ENCODE results near the gene REPS2. TPM values are rescaled to one million over a fixed set of nuclear protein-coding genes. Genes with fewer than 3 reads are reported as not detected.

Gene REPS2
- total RNA-seq, 1 donor from 2014 or later: 4.7 TPM

DNA sequence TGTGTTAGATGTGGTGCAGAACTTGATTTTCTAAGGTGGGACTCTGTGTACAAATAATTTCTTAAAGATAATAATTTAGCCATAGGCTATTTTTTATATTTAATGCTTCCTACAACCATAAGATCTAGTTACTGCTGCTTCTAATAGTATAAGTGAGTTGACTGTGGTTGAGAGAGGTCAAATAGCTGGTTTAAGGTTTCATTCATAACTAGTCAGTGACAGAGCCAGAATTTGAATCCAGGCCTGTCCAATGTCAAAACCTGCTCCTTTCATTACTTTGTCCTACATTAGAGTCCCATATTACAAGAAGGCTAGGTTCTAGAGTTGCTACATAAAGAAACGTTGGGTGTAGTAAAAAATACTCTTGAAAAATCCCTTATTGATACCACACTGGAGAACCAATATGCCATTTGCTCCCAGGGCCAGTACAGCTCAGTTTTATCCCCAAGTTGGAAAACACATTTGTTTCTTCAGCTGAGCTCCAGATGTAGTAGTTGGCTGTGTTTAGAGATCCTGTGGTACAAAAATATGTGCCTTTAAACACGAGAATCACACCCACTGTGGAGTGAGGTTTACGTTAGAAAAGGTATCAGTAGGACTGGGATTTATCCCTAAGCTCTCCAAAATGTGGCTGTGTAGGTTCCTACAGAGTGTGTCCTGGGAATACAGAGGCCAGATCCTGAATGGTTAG is 84.3 kb downstream of the REPS2 start:
- H3K4me1 ChIP-seq: peaks cover 0 to 9% of the 10 kb centered on the region in 2 donors
- TF ChIP-seq, protein P1, sequence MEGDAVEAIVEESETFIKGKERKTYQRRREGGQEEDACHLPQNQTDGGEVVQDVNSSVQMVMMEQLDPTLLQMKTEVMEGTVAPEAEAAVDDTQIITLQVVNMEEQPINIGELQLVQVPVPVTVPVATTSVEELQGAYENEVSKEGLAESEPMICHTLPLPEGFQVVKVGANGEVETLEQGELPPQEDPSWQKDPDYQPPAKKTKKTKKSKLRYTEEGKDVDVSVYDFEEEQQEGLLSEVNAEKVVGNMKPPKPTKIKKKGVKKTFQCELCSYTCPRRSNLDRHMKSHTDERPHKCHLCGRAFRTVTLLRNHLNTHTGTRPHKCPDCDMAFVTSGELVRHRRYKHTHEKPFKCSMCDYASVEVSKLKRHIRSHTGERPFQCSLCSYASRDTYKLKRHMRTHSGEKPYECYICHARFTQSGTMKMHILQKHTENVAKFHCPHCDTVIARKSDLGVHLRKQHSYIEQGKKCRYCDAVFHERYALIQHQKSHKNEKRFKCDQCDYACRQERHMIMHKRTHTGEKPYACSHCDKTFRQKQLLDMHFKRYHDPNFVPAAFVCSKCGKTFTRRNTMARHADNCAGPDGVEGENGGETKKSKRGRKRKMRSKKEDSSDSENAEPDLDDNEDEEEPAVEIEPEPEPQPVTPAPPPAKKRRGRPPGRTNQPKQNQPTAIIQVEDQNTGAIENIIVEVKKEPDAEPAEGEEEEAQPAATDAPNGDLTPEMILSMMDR (IDR thresholded peaks at IDR 0.05): no peak
- H3K9me3 ChIP-seq: no peaks in the 10 kb centered on the region
- no peaks in the 10 kb centered on the region for H3K36me3 ChIP-seq
- intact Hi-C loops (cut with DNase I): loop anchor here (5.0 kb wide), 2 partner anchors 47 to 203 kb away; no protein-coding TSS in a partner anchor
- no peak for DNase-seq (ENCODE audit: low spot score in 2 of 2)
- H3K4me3 ChIP-seq: no peak overlapping the region
- H3K27me3 ChIP-seq: no peaks in the 10 kb centered on the region
- H3K27ac ChIP-seq: peak overlapping the region; percentile 83 to 85

DNA sequence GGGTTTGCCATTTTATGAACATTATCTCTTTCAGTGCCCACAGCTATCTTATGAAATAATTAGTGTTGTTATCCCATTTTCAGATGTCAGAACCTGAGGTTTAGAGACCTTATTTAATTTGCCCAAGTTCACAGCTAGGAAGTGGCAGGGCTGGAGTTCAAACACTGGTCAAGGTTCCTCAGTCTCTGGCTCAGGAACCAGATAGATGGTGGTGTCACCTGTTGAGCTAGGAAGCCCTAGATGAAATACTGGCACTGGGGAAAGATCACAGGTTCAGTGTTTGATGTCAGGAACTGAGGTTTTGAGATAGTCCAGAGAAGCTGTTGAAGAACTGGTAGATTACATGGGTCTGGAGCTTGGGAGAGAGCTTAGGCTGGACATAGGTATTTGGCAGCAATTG is 85.4 kb downstream of the REPS2 start:
- no peaks in the 10 kb centered on the region for H3K36me3 ChIP-seq
- TF ChIP-seq, protein P1 (IDR thresholded peaks at IDR 0.05): no peak
- no peak overlapping the region for H3K4me3 ChIP-seq
- H3K27ac ChIP-seq: peak overlapping the region; percentile 83 to 85
- no peaks in the 10 kb centered on the region for H3K27me3 ChIP-seq
- intact Hi-C loops (cut with DNase I): loop anchor here (5.0 kb wide), 2 partner anchors 45 to 205 kb away; no protein-coding TSS in a partner anchor
- DNase-seq (ENCODE audit: low spot score in 2 of 2): no peak
- peaks cover 0 to 9% of the 10 kb centered on the region in 2 donors for H3K4me1 ChIP-seq
- H3K9me3 ChIP-seq: no peaks in the 10 kb centered on the region

DNA sequence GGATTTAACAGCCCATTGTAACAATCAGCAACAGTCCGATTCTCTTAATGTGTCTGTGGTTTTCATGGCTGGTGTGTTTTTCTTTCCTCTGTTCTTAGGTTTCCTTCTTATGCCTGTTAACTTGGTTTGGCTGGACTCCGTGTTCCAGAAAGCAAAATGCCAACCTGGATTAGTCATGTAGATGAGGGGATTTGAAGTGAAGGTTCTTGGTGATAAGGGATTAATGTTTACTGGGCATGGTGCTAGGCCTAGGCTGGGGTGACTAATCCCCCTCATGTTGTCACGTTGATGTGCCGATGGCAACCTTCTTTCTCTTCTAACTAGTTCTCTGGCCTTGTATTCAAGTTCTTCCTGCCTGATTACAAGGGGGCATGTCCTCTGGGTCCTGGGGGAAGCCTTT is 85.9 kb downstream of the REPS2 start:
- DNase-seq (ENCODE audit: low spot score in 2 of 2): peak; percentile 13 to 88
- H3K27ac ChIP-seq: peak overlapping the region; percentile 83 to 85

DNA sequence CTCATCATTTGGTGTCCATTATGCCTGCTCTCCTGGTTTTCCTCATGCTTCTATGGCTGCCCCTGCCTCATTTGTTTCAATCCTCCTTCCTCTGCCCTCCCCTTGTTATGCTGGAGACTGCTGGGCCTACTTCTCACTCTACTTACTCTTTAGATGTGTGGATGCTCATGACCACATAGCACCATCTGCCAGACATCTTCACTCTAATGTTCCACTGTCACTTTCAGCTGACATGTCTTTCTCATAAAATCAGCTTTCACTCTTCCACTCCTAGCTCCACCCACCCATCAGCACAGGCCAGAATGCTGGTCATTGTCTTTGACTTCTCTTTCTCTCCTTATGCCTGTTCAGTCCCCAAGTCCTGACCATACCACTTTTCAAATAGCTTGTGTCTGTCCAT is 86.8 kb downstream of the REPS2 start:
- H3K27ac ChIP-seq: peak overlapping the region; percentile 83 to 85
- H3K27me3 ChIP-seq: no peaks in the 10 kb centered on the region

More for the DNA sequence above, 85.9 kb downstream of the REPS2 start:
- H3K36me3 ChIP-seq: no peaks in the 10 kb centered on the region
- H3K4me1 ChIP-seq: peaks cover 0 to 9% of the 10 kb centered on the region in 2 donors
- H3K9me3 ChIP-seq: no peaks in the 10 kb centered on the region
- TF ChIP-seq, protein P1 (IDR thresholded peaks at IDR 0.05): no peak
- no peaks in the 10 kb centered on the region for H3K27me3 ChIP-seq
- no peak overlapping the region for H3K4me3 ChIP-seq
- intact Hi-C loops (cut with DNase I): loop anchor here (5.0 kb wide), 2 partner anchors 45 to 205 kb away; no protein-coding TSS in a partner anchor

DNA sequence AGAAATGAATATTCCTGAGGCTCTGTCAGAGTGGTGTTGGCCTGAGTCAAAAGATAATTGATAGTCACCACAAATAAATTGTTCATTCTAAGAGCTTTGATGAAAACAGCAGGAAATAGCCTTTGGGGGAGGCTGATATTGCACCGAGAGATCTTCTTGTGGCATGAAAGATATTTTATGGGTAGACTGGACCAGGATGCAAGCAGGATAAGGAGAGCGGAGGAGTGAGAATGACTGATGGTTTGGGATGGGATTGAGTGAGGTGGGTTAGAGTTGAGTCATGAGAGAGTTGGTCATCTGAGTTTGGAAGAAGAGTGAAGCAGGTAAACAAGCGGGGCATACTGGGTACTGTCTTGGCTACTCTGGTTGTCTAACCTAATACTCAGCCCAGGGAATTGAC is 88.7 kb downstream of the REPS2 start:
- Histone ChIP-seq H3K27ac (no peak overlapping the region), H3K4me1 (peaks cover 0 to 9% of the 10 kb centered on the region in 2 donors), H3K9me3 (no peaks in the 10 kb centered on the region), H3K4me3 (no peak overlapping the region), H3K27me3 (no peaks in the 10 kb centered on the region), H3K36me3 (no peaks in the 10 kb centered on the region)
- intact Hi-C loops (cut with DNase I): no loop called here
- no peak for DNase-seq (ENCODE audit: low spot score in 2 of 2)
- TF ChIP-seq, protein P1 (IDR thresholded peaks at IDR 0.05): no peak

More for the DNA sequence above, 86.8 kb downstream of the REPS2 start:
- TF ChIP-seq, protein P1 (IDR thresholded peaks at IDR 0.05): no peak
- peaks cover 0 to 9% of the 10 kb centered on the region in 2 donors for H3K4me1 ChIP-seq
- intact Hi-C loops (cut with DNase I): loop anchor here (5.0 kb wide), 2 partner anchors 44 to 206 kb away; no protein-coding TSS in a partner anchor
- H3K36me3 ChIP-seq: no peaks in the 10 kb centered on the region
- H3K9me3 ChIP-seq: no peaks in the 10 kb centered on the region
- H3K4me3 ChIP-seq: no peak overlapping the region
- DNase-seq (ENCODE audit: low spot score in 2 of 2): no peak
